Astrocyte of the cerebellum (primary cell): ENCODE measurements around the gene SETD3.

Experiments used
- DNase-seq: peaks from one replicate; pipeline ENCODE4 v3.0.0-alpha.2; 2011; ENCODE audit warnings: low read depth
- H3K4me3 ChIP-seq: 2 replicates; pipeline ENCODE4 v1.5.1; 2011; ENCODE audit warnings: mild to moderate bottlenecking, low read depth, low read length, moderate library complexity
- CTCF ChIP-seq: IDR thresholded peaks from 2 replicates; pipeline ENCODE4 v1.5.1; 2012; ENCODE audit warnings: low read length, low read depth, moderate library complexity, mild to moderate bottlenecking; ENCODE audit errors: missing control alignments
- in situ Hi-C: cut with HindIII; loops from 2 replicates; pipeline ENCODE4 v1.10.0; 2017; ENCODE audit warnings: low sequenced_read_pairs

Gene SETD3

GRCh38 chr14:99450266-99450665, 30.4 kb downstream of the SETD3 start:
- no peak for TF ChIP-seq CTCF

DNA sequence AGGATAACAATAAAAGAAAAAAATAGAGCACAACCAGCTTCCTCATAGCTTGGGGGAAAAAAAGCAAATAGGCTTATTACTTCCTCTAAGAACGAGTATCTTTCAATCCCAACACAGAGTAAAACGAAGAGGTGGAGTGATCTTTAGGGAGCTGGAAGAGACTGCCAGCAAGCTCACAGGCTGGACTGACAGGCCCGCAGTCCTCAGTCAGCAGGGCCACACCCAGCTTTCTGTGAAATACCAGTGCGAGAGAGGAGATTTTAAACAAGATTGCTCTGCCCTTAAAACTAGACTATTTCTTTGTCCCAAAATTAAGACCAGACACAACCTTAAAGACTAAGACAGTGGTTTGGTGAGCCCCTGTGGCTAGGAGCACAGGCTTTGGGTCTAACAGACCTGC, 32.9 kb downstream of the SETD3 start:
- H3K4me3 ChIP-seq: no peak overlapping the region
- in situ Hi-C loops: no loop called here
- DNase-seq: no peak
- no peak for TF ChIP-seq CTCF

More at GRCh38 chr14:99450266-99450665, 30.4 kb downstream of the SETD3 start:
- DNase-seq: no peak
- no peak overlapping the region for H3K4me3 ChIP-seq
- in situ Hi-C loops: no loop called here

- no peak for TF ChIP-seq CTCF
- DNase-seq: no peak
- in situ Hi-C loops: no loop called here
Observed at GRCh38 chr14:99445931-99446330, 34.7 kb downstream of the SETD3 start.

DNA sequence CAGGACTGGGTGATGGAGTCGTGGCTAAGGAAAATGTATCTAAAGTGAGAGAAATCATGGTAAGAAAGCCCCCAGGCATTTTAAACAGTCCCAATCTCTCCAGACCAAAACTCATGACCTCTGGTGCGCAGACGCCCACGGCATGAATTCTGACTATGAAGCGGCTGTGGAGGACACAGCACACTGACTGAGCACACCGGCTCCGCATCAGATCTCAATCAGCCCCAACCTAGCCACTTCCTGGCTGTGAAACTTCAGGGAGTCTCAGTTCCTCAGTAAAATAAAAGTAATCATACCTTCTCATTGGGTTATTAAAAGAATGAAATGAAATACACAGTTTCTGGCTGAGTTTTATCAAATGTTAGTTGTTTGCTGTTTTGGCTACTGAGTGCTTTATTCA, 38.7 kb downstream of the SETD3 start:
- DNase-seq: no peak
- no peak overlapping the region for H3K4me3 ChIP-seq
- in situ Hi-C loops: no loop called here
- TF ChIP-seq CTCF: no peak

More at GRCh38 chr14:99445931-99446330, 34.7 kb downstream of the SETD3 start:
- no peak overlapping the region for H3K4me3 ChIP-seq

DNA sequence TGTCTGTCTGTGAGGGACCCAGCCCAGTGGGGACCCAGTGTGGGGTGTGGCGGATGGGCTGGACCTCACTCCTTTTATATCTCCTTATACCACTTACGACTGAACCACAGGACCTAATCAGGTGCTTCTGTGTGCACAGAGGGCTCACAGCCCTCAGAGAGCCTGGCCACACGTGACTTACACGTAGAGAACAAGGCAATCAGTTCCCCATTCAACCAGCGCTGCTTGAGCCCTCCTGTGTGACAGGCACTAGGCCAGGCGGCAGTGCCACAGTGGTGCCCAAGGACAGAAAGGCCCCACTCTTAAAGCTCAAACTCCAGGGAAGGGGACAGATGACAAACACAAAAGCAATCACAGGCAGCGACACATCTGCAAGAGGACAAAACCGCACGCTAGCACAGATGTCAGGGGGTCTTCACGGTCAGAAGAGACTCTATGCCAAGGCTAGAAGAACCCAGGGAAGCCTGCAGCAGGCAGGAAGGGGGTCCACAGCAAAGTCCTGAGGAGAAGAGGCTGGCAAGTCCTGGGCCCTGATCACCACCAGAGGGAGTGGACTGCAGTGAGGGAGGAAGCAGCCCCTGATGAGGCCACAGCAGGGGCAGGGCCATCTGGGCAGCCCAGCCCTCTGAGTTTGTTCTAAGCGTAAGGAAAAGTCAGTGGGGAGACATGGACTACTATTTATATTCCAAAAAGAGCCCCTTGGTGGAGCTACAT, 39.3 kb downstream of the SETD3 start:
- no peak overlapping the region for H3K4me3 ChIP-seq
- DNase-seq: no peak
- peak; percentile 39 for TF ChIP-seq CTCF
- in situ Hi-C loops: no loop called here

DNA sequence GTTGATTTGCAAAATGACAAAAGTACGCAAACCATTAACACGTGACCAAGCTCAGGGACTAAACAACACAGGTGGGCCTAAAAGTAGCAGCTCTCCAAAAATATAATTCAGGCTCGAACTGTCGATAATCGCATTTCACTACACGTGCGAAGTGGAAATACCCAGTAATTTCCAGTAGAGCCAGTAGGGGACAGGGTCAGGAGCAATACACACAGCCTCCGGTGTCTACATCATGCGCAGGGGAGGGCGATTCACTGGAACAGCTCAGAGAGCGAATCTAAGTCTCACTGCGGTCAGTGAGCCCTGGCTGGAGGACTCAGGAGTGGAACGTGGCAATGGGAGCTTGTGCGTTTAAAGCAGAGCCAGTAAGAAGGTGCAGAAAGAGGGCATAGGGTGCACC, 40.4 kb downstream of the SETD3 start:
- TF ChIP-seq CTCF: no peak
- no peak overlapping the region for H3K4me3 ChIP-seq
- in situ Hi-C loops: no loop called here
- DNase-seq: no peak
